IPS DF 6.9 (cell line): ENCODE data around the gene SPAG6.

Experiments
- DNase-seq: peaks from one replicate; pipeline ENCODE4 v3.0.0-alpha.2; 2013; ENCODE audit warnings: low read depth, low spot score
- H3K27ac ChIP-seq: one replicate; pipeline ENCODE4 v1.5.1; 2013; ENCODE audit warnings: low read length, control low read depth
- H3K27me3 ChIP-seq: 2 replicates; pipeline ENCODE4 v1.6.1; 2013; ENCODE audit warnings: mild to moderate bottlenecking, low read length; ENCODE audit not compliant: control insufficient read depth, insufficient read depth
- H3K36me3 ChIP-seq: 2 replicates; pipeline ENCODE4 v1.6.1; 2013; ENCODE audit warnings: low read length; ENCODE audit not compliant: control insufficient read depth, insufficient read depth
- H3K4me1 ChIP-seq: 2 replicates; pipeline ENCODE4 v1.6.1; 2013; ENCODE audit warnings: low read length; ENCODE audit not compliant: control insufficient read depth, insufficient read depth
- H3K4me3 ChIP-seq: 2 replicates; pipeline ENCODE4 v1.5.1; 2013; ENCODE audit warnings: mild to moderate bottlenecking, low read length
- H3K9me3 ChIP-seq: 2 replicates; pipeline ENCODE4 v1.6.1; 2013; ENCODE audit warnings: low read length, inconsistent platforms; ENCODE audit not compliant: control insufficient read depth, insufficient read depth
- WGBS: extraction: QIAGEN DNeasy Blood & Tissue Kit; methylation state at CpG from one replicate; pipeline ENCODE4 v1.1.7; 2013; ENCODE audit warnings: mixed read lengths, missing lambda C conversion rate; ENCODE audit not compliant: insufficient read length, insufficient coverage; 5-methylcytosine and 5-hydroxymethylcytosine counted together

The SPAG6 gene

GRCh38 chr10:22322641-22323160 lies 22.6 kb upstream of the SPAG6 start:
- H3K4me1 ChIP-seq, result no peaks in the 10 kb centered on the region; the same call in 1 of the 2 replicates
- no peaks in the 10 kb centered on the region for H3K9me3 ChIP-seq
- no peak overlapping the region for H3K4me3 ChIP-seq
- peaks cover 34% of the 10 kb centered on the region for H3K27me3 ChIP-seq
- WGBS, result no CpG with 5 or more reads among the region's 5 CpGs
- no peak overlapping the region for H3K27ac ChIP-seq
- H3K36me3 ChIP-seq, result no peaks in the 10 kb centered on the region
- DNase-seq, result no peak

DNA sequence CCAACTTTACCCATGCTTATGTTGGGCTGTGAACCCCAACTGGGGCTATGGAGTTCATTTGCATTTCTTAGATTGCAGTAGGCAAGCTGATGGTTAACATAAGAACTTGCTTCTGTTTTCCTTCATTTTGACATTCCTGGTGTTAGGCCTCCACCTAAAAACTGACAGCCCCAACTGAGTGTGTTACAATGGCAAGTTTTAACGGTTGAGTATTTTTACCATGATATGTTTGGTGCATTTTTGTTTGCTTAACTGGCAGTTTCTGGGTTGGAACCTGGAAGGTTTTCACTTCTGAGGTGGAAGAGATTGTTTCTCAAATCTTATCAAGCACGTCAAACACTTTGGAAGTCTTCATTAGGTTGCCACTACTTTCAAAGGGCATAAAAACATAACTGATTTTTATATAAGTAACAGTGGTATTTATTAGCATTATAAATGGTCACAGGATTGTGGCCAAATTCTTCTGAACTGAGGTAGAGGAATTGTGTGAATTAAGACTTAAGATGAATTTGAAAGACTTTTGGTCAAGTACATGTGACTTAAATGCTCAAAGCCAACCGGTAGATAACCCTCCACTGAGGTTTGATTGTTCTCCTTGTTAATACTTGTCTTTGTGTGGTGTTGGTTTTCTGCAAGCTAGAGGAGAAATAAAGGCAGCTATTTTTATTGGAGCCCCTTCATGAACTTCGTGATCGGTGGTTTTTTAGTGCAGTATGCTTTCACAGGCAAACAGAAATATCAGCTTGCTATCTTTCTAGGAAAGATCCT lies 21.6 kb upstream of the SPAG6 start:
- Histone ChIP-seq H3K4me3 (no peak overlapping the region), H3K27ac (no peak overlapping the region), H3K4me1 (no peaks in the 10 kb centered on the region; the same call in 1 of the 2 replicates), H3K27me3 (peaks cover 34% of the 10 kb centered on the region), H3K9me3 (no peaks in the 10 kb centered on the region), H3K36me3 (no peaks in the 10 kb centered on the region)
- no CpG with 5 or more reads among the region's 5 CpGs for WGBS
- no peak for DNase-seq

DNA sequence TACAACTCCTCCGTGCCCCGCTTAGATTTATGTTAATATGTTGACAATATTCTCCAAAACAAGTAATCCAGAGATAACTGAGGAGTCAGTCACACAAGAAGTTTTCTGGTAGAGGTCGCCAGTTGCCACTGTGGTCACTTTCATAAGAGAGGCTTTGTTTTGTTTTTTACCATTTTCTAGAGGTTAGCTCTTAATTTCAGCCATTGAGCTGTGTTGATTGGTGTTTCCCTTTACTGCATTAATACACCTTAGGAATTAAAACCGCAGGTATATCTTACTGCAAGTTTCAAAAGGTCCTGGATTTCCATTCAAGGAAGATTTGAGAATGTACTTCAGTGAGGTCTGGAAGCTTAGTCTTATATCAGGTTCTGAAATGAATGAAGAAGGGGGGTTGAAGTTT lies 20.9 kb upstream of the SPAG6 start:
- no CpG with 5 or more reads among the region's 4 CpGs for WGBS
- H3K36me3 ChIP-seq, result no peaks in the 10 kb centered on the region
- H3K4me1 ChIP-seq, result no peaks in the 10 kb centered on the region; the same call in 1 of the 2 replicates
- no peak overlapping the region for H3K27ac ChIP-seq
- H3K9me3 ChIP-seq, result no peaks in the 10 kb centered on the region
- H3K4me3 ChIP-seq, result no peak overlapping the region
- H3K27me3 ChIP-seq, result peaks cover 36% of the 10 kb centered on the region
- DNase-seq, result no peak

DNA sequence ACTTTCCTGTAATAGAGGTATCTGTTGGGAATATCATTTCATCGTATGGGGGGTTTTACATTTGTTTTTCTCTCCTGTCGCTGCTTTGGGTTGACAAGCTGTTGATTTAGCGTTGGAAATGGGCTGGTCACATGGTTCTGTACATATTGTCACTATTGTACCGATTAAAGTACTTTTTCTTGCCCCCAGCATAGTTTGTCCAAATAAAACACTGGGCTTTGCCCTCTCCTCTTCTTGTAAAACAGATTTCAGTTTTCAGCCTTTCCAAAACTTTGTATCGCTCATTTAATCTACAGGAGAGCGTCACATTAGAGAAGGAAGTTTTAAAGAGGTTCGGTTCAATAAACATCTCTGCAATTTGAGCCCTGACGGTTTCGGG lies 20.4 kb upstream of the SPAG6 start:
- Histone ChIP-seq H3K27me3 (peaks cover 32% of the 10 kb centered on the region), H3K4me3 (no peak overlapping the region; the same call in 1 of the 2 replicates), H3K36me3 (no peaks in the 10 kb centered on the region), H3K4me1 (no peaks in the 10 kb centered on the region; the same call in 1 of the 2 replicates), H3K27ac (no peak overlapping the region), H3K9me3 (no peaks in the 10 kb centered on the region)
- WGBS, result no CpG with 5 or more reads among the region's 9 CpGs
- no peak for DNase-seq

- Histone ChIP-seq H3K4me1 (no peaks in the 10 kb centered on the region; the same call in 1 of the 2 replicates), H3K4me3 (peak overlapping the region; percentile 30; the same call in 1 of the 2 replicates), H3K9me3 (no peaks in the 10 kb centered on the region), H3K27me3 (peaks cover 29% of the 10 kb centered on the region), H3K36me3 (no peaks in the 10 kb centered on the region), H3K27ac (no peak overlapping the region)
- no peak for DNase-seq
- WGBS, result no CpG with 5 or more reads among the region's 92 CpGs
Measured at GRCh38 chr10:22325272-22326144, 19.8 kb upstream of the SPAG6 start.

DNA sequence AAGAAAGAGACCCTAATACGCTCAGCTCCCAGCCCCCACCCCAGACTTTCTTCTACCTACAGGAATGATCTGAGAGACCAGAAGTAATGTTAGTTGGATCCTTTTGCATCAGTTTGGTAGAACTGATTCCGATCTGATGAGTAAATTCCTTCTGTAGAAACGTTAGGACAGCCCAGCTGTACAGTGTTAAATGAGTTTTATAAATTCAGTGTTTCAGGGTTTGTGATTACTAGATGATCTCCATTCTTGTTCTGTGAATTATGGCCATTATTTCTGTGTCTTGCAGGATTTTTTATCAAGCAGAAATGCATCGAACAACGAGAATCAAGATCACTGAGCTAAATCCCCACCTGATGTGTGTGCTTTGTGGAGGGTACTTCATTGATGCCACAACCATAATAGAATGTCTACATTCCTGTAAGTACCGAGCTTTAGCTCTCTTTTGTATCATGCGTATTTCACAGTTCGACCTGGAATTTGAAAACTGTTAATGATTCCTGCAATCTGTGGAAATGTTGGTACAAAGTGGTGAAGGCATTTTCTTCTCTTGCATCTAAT lies 19.1 kb upstream of the SPAG6 start:
- DNase-seq, result no peak
- H3K4me3 ChIP-seq, result peak overlapping the region; percentile 30; the same call in 1 of the 2 replicates
- no peak overlapping the region for H3K27ac ChIP-seq
- peaks cover 29% of the 10 kb centered on the region for H3K27me3 ChIP-seq
- H3K9me3 ChIP-seq, result no peaks in the 10 kb centered on the region
- H3K36me3 ChIP-seq, result no peaks in the 10 kb centered on the region
- no CpG with 5 or more reads among the region's 8 CpGs for WGBS
- H3K4me1 ChIP-seq, result no peaks in the 10 kb centered on the region; the same call in 1 of the 2 replicates

DNA sequence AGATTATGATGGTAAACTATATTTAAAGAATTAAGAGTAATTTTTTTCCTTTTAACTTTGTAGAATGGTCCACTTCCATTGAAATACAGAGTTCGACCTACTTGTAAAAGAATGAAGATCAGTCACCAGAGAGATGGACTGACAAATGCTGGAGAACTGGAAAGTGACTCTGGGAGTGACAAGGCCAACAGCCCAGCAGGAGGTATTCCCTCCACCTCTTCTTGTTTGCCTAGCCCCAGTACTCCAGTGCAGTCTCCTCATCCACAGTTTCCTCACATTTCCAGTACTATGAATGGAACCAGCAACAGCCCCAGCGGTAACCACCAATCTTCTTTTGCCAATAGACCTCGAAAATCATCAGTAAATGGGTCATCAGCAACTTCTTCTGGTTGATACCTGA lies 16.1 kb upstream of the SPAG6 start:
- H3K4me1 ChIP-seq, result peaks cover 1% of the 10 kb centered on the region
- H3K9me3 ChIP-seq, result no peaks in the 10 kb centered on the region
- DNase-seq, result no peak
- no peaks in the 10 kb centered on the region for H3K36me3 ChIP-seq
- H3K27me3 ChIP-seq, result peaks cover 32% of the 10 kb centered on the region
- no peak overlapping the region for H3K4me3 ChIP-seq
- WGBS, result no CpG with 5 or more reads among the region's 3 CpGs
- H3K27ac ChIP-seq, result no peak overlapping the region

- Histone ChIP-seq H3K4me1 (peaks cover 8% of the 10 kb centered on the region), H3K36me3 (no peaks in the 10 kb centered on the region), H3K9me3 (no peaks in the 10 kb centered on the region), H3K27ac (no peak overlapping the region), H3K4me3 (no peak overlapping the region), H3K27me3 (peaks cover 48% of the 10 kb centered on the region)
- DNase-seq, result no peak
- WGBS, result no CpG with 5 or more reads among the region's 7 CpGs
Measured at GRCh38 chr10:22332116-22332692, 13.1 kb upstream of the SPAG6 start.

GRCh38 chr10:22333167-22333974 lies 11.9 kb upstream of the SPAG6 start:
- peaks cover 56% of the 10 kb centered on the region for H3K27me3 ChIP-seq
- no CpG with 5 or more reads among the region's 25 CpGs for WGBS
- H3K27ac ChIP-seq, result no peak overlapping the region
- no peaks in the 10 kb centered on the region for H3K36me3 ChIP-seq
- DNase-seq, result no peak
- peaks cover 8% of the 10 kb centered on the region for H3K4me1 ChIP-seq
- H3K9me3 ChIP-seq, result no peaks in the 10 kb centered on the region
- no peak overlapping the region; the same call in 1 of the 2 replicates for H3K4me3 ChIP-seq
